MM.1S (cell line): ENCODE measurements around the gene SPHK1.

Experiments used
- CTCF ChIP-seq: fragments of 300-600 bp; sonication (generic); IDR thresholded peaks from 2 replicates; pipeline ENCODE4 v1.5.1; 2016; ENCODE audit warnings: antibody characterized with exemption, low read length, mixed read lengths
- EZH2 ChIP-seq: fragments of 300-600 bp; sonication (generic); optimal IDR thresholded peaks from 2 replicates; pipeline ENCODE3; 2017; ENCODE audit warnings: low read depth, mild to moderate bottlenecking, antibody characterized with exemption, low read length, mixed read lengths
- EZH2phosphoT487 ChIP-seq: fragments of 300-600 bp; sonication (generic); IDR thresholded peaks from 2 replicates; pipeline ENCODE4 v1.6.1; 2018; ENCODE audit warnings: antibody characterized with exemption, low read length

- TF ChIP-seq CTCF (no peak), EZH2 (no peak), EZH2phosphoT487 (no peak)
Measured at GRCh38 chr17:76433693-76434092, 49.3 kb downstream of the SPHK1 start.
